Stimulated activated CD4-positive, alpha-beta T cell treated with anti-CD3 and anti-CD28 coated beads, Interleukin-2, amount 100 ng/mL, for 24 hours (primary cell): ENCODE results near the gene JAK3.
"Not testable (repeated sequence)": the region's sequence is repeated elsewhere in the genome, so short reads cannot be mapped to it uniquely, and the experiment has no call there.

ENCODE experiments used
- DNase-seq, 2 donors: peaks; one replicate each; pipeline ENCODE4 v3.0.0-alpha.2; 2020

JAK3 gene

GRCh38 chr19:17847538-17848366, at the start of gene JAK3:
JAK3 (minus strand) TSS chr19:17847982; CDS start chr19:17844417, 3,565 bp downstream.
- peak; percentile 88 to 90 for DNase-seq

DNA sequence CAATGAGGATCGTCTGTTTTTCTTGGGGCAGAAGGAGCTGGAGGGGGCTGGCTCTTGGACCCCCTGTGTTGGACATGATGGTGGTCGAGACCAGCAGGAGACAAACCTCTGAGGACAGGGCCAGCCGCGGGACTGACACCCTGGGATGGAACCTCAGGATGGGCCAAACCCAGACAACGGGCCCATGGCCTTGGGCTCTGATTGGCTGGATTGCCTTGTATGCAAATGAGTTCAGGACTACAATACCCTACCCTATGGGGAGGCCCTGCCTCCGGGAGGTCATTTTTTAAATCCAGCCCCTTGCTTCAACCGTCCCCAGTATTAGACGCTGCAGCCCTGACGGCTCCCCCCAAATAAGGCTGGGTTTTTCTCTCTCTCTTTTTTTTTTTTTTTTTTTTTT, 46.0 kb upstream of the JAK3 start:
- DNase-seq: no peak

DNA sequence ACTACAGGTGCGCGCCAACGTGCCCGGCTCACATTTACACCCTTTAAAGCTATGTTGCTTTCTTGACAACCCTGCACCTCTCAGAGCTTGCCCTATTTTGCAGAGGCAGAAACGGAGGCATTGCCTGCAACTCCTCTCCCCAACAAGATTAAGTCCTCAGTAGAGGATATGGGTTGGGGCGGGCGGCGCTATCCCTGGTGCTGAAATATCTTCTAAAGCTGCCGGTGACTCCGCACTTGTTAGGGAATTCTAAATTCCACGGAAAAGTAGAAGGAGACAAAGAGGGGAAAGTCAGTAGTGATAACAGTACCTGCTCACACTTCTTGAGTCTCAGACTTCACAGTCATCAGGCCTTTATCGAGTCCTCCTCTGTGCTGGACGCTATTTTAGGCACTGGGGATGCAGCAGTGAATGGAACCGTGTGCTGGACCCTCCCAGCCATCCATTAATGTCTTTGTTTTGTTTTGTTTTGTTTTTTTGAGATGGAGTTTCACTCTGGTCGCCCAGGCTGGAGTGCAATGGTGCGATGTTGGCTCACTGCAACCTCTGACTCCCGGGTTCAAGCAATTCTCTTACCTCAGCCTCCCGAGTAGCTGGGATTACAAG, 41.9 kb upstream of the JAK3 start:
- DNase-seq: no peak

- no peak for DNase-seq
Measured at GRCh38 chr19:17888260-17888659, 40.5 kb upstream of the JAK3 start.

GRCh38 chr19:17887221-17887620, 39.4 kb upstream of the JAK3 start:
- not testable (repeated sequence) for DNase-seq

GRCh38 chr19:17886515-17886914, 38.7 kb upstream of the JAK3 start:
- DNase-seq: no peak

- no peak for DNase-seq
Measured at GRCh38 chr19:17883627-17884410, 36.0 kb upstream of the JAK3 start.

DNA sequence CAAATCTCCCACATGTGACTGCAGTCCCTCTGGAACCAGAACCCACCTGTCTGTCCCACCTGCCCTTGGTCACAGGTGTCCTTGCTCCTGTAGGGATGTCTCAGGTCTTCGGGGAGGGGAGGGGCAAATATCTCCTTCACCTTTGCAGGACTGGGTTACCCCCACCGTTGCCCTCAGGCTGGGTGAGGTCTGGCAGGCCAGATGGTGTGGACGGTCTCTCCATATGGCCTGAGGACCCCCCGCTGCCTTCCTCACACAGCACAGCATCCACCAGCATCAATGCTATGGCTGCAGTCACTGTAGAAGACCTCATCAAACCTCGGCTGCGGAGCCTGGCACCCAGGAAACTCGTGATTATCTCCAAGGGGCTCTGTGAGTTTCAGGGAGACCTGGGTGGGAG, 33.9 kb upstream of the JAK3 start:
- no peak for DNase-seq

DNA sequence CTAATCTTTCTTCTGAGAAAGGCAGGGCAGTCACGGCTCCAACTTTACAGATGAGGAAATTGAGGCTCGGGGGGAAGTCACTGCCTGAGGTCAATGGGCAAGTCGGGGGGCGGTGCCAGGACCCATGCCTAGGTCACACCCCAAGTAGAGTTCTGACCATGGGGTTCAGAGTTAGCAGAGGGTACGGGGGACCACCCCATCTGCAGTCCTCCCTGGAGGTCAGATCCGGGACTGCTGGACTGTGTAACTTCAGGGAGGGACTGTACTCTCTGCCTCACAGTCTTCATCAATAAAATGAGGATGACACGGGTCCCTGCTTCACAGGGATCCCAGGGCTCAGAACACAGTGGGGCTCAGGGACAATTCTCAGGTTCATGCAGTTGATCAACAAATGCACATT, 31.7 kb upstream of the JAK3 start:
- DNase-seq: no peak

- no peak for DNase-seq
Measured at GRCh38 chr19:17877696-17878095, 29.9 kb upstream of the JAK3 start.

DNA sequence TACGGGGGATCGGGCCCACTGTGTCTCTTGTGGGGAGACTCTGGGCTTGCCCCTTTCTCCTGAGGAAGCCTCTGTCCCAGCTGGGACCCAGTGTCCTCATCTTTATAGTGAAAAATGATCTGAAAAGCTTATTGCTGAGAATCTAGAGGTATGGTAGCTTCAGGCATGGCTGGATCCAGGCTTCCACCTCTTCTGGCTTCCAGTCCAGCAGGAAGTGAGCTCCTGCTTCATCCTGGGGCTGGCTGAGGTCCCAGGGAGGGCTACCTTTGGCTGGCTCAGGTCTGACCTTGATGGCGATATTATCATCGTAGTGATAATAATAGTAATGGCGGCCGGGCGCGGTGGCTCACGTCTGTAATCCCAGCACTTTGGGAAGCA, 27.0 kb upstream of the JAK3 start:
- no peak for DNase-seq

GRCh38 chr19:17873786-17874757, 26.3 kb upstream of the JAK3 start:
- DNase-seq: peak; percentile 75 to 79

DNA sequence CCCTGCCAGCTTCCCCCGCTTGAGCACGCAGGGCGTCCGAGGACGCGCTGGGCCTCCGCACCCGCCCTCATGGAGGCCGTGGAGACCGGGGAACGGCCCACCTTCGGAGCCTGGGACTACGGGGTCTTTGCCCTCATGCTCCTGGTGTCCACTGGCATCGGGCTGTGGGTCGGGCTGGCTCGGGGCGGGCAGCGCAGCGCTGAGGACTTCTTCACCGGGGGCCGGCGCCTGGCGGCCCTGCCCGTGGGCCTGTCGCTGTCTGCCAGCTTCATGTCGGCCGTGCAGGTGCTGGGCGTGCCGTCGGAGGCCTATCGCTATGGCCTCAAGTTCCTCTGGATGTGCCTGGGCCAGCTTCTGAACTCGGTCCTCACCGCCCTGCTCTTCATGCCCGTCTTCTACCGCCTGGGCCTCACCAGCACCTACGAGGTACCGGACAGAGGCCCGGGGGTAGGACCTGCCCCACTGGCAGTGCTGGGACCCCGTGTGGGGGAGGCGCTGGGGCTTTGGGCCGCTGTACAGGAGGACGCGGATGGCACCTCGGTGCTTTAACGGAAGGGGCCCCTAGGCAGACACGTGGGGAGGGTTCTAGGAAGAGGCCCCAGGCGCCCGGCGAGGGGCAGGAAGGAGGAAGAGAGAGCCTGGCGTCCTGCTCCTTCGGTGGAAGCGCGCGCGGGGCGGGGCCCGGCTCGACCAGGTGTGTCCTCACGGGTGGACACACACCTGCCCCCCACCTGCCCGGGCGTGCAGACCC, 24.6 kb upstream of the JAK3 start:
- peak; percentile 64 to 70 for DNase-seq

DNA sequence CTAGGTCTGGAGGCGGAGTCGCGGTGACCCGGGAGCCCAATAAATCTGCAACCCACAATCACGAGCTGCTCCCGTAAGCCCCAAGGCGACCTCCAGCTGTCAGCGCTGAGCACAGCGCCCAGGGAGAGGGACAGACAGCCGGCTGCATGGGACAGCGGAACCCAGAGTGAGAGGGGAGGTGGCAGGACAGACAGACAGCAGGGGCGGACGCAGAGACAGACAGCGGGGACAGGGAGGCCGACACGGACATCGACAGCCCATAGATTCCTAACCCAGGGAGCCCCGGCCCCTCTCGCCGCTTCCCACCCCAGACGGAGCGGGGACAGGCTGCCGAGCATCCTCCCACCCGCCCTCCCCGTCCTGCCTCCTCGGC, 24.1 kb upstream of the JAK3 start, which contains the start of gene SLC5A5:
Gene SLC5A5, plus strand, starts transcription at position 68 of the 373 bp plus-strand sequence. CDS start 375 bp downstream, outside the sequence.
- peak in 1 of 2 donors; percentile 42 for DNase-seq

DNA sequence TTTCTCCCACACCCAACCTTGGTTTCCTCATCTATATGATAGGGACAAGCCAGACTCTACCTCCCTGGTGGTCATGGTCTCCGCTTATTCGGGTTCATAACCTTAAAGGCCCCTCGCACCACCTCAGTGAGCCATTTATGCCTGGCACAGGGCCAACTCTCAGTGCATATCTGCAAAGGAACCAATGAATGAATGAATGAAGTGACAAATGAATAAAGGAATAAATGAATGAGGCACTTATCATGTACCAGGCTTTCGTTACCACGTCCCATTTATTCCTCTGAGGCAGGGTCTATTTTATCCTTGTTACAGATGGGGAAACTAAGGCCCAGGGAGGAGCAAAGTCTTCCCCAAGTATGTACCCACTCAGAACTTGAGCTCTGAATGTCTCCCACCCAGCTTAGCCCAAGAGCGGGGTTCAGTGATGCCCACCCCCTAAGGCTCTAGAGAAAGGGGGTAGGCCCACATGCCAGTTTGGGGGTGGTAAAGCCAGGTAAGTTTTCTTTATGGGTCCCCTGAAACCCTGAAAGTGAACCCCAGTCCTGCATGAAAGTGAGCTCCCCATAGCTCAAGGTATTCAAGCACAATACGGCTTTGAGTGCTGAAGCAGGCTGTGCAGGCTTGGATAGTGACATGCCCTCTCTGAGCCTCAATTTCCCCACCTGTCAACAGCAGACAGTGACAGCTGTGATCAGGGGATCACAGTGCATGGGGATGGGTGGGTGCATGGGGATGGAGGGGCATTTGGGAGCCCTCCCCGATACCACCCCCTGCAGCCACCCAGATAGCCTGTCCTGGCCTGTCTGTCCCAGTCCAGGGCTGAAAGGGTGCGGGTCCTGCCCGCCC, 23.5 kb upstream of the JAK3 start:
- DNase-seq: no peak

GRCh38 chr19:17869114-17869608, 21.4 kb upstream of the JAK3 start:
- no peak for DNase-seq

- DNase-seq: no peak
Measured at GRCh38 chr19:17868669-17869068, 20.9 kb upstream of the JAK3 start.

DNA sequence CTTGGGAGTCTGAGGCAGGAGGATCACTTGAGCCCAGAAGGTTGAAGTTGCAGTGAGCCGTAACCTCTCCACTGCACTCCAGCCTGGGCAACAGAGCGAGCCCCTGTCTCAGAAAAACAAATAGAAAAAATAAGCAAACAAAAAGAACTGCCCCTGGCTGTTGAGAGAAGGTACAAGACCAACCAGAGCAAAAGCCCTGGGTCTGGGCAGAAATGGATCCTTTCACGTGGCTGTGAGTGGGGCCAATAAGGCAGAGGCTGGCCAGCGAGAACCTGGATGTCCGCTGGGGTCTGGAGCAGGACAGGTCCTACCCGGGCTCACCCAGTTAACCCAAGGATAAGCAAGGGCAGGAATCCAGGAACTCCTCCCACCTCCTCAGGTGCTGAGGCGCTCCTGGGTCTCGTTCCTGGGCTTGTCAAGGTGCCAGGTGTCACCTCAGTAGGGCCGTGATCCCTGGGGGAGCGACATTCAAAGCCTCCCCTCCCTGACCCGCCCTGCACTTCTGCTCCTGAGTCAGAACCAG, 19.2 kb upstream of the JAK3 start:
- no peak for DNase-seq

DNA sequence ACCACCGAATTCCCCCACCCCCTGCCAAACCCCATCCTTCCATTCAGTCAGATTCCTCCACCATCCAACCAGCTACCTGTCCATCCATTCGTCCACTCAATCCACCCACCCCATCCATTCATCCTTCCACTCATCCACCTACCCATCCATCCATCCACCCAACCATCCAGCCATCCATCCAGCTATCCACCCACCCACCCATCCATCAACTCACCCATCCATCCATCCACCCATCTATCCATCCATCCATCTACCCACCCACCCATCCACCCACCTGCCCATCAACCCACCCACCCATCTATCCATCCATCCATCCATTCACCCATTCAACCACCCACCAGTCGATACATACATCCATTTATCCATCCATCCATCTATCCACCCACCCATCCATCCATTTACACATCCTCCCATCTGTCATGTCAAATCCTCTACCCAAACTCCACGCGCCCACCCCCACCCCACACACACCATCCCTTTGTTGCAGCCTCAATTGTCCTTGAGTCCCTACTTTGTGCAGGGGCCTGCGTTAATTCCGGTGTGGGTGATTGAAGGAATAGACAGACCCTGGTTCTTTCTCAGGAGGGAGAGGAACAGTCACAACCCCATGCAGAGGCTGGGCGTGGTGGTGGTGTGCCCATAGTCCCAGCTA, 18.7 kb upstream of the JAK3 start:
- no peak for DNase-seq
